GM03348 (cell line): Measurements from ENCODE around the gene CLTA.
"Not testable (repeated sequence)": the region's sequence is repeated elsewhere in the genome, so short reads cannot be mapped to it uniquely, and the experiment has no call there.

Source experiments
- DNase-seq: peaks from one replicate; pipeline ENCODE4 v3.0.0; 2012; ENCODE audit warnings: low spot score

Gene CLTA

GRCh38 chr9:36189976-36190375, 745 bp upstream of the CLTA start:
- DNase-seq: no peak

GRCh38 chr9:36191290-36191645, 547 bp downstream of the CLTA start:
- DNase-seq: no peak

- no peak for DNase-seq
Observed at GRCh38 chr9:36191686-36192085, 965 bp downstream of the CLTA start.

GRCh38 chr9:36192196-36192595, 1.5 kb downstream of the CLTA start:
- DNase-seq: no peak

- DNase-seq: no peak
Observed at GRCh38 chr9:36193023-36193422, 2.3 kb downstream of the CLTA start.

GRCh38 chr9:36194326-36195000, 3.7 kb downstream of the CLTA start:
- DNase-seq: no peak

- no peak for DNase-seq
Observed at GRCh38 chr9:36204906-36205547, 14.3 kb downstream of the CLTA start.

- DNase-seq: no peak
Observed at GRCh38 chr9:36207016-36207415, 16.3 kb downstream of the CLTA start.

- DNase-seq: peak; percentile 48
Observed at GRCh38 chr9:36207546-36208012, 16.9 kb downstream of the CLTA start.

- DNase-seq: peak; percentile 62
Observed at GRCh38 chr9:36208521-36209253, 18.0 kb downstream of the CLTA start.

GRCh38 chr9:36210722-36211121, 20.0 kb downstream of the CLTA start:
- DNase-seq: no peak

GRCh38 chr9:36211510-36211909, 20.8 kb downstream of the CLTA start:
- DNase-seq: no peak

- DNase-seq: no peak
Observed at GRCh38 chr9:36213387-36213786, 22.7 kb downstream of the CLTA start.

GRCh38 chr9:36213989-36214388, 23.3 kb downstream of the CLTA start:
- DNase-seq: no peak

GRCh38 chr9:36214571-36214970, 23.9 kb downstream of the CLTA start:
- peak; percentile 70 for DNase-seq

- no peak for DNase-seq
Observed at GRCh38 chr9:36217256-36217968, 26.7 kb downstream of the CLTA start.

- DNase-seq: no peak
Observed at GRCh38 chr9:36218011-36218410, 27.3 kb downstream of the CLTA start.

GRCh38 chr9:36218411-36218901, 27.7 kb downstream of the CLTA start:
- DNase-seq: no peak

GRCh38 chr9:36221667-36222066, 30.9 kb downstream of the CLTA start:
- DNase-seq: no peak

- no peak for DNase-seq
Observed at GRCh38 chr9:36222449-36222848, 31.7 kb downstream of the CLTA start.

- DNase-seq: no peak
Observed at GRCh38 chr9:36237230-36237629, 46.5 kb downstream of the CLTA start.

GRCh38 chr9:36239205-36239604, 48.5 kb downstream of the CLTA start:
- DNase-seq: not testable (repeated sequence)
